Kidney capillary endothelial cell (primary cell): ENCODE data around the gene ASXL1.
A peak's percentile ranks its signal among the peaks of the same experiment; 100 is the strongest.

Source experiments
- DNase-seq: peaks from one replicate; pipeline ENCODE4 v3.0.0-alpha.2; 2018; ENCODE audit warnings: low spot score

The ASXL1 gene

GRCh38 chr20:32466739-32467505 is 108.8 kb downstream of the ASXL1 start:
- DNase-seq: no peak

GRCh38 chr20:32467506-32468312 is 109.6 kb downstream of the ASXL1 start:
- no peak for DNase-seq

GRCh38 chr20:32468313-32468640 is 110.1 kb downstream of the ASXL1 start:
- DNase-seq: no peak

DNA sequence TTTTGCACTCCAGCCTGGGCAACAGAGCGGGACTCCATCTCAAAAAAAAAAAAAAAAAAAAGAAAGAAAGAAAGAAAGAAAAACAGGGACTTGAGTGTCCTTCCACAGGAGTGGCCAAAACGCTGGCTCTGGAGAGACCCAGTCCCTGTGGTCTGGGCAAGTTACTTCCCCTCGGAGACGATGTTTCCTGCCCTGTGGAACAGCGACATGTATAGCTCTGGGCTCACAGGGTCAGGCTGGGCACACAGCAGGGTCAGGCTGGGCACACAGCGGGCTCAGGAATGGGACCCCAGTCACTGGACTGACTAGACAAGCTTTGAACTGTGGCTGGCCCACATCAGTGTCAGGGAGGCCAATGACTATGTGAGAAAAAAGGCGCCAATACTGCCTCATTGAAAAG is 110.7 kb downstream of the ASXL1 start:
- DNase-seq: peak; percentile 17

GRCh38 chr20:32470025-32470861 is 112.1 kb downstream of the ASXL1 start:
- peak; percentile 98 for DNase-seq

DNA sequence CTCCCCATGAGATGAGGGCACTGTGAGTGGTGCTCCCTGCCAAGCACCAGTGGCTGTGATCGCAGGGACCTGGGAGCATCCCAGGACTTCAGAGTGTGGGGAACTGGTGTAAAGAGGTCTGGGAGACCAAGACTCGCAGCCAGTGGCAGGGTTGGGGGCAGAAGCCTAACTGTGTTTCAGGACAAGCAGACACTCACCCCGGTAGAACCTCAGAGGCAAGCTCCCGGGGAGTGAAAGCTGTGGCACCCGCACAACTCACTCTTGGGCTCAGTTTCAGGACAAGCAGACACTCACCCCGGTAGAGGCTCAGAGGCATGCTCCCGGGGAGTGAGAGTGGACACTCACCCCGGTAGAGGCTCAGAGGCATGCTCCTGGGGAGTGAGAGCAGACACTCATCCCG is 112.8 kb downstream of the ASXL1 start:
- DNase-seq: peak; percentile 23

DNA sequence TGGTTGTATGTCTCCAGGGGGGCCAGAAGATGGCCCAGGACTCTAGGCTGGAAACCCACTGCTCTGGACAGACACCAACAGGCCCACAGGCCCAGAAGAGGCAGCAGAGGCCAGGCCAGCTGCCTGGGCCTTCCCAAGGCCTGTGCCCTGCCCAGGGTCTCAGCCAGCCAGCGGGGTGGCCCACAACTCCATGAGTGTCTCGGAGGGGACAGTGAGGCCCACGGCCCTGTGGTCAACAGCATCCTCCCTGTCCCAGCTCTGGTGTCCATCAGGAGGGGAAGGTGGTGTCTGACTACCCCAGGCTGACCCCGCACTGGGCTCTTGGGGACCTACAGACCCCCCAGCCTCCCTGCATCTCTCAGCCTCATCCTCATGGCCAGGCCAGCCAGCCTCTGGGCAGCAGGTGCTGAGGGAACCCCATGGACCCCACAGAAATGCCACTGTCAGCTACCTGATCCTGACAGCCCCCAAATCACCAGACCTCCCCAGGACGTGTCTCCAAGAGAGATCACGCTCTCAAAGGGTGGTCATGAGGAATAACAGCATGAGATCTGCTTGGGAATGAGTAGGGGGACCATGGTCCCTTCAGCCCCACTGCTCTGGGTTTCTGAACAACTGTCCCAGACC is 114.6 kb downstream of the ASXL1 start:
- no peak for DNase-seq

GRCh38 chr20:32473231-32474008 is 115.3 kb downstream of the ASXL1 start:
- DNase-seq: peak; percentile 16

DNA sequence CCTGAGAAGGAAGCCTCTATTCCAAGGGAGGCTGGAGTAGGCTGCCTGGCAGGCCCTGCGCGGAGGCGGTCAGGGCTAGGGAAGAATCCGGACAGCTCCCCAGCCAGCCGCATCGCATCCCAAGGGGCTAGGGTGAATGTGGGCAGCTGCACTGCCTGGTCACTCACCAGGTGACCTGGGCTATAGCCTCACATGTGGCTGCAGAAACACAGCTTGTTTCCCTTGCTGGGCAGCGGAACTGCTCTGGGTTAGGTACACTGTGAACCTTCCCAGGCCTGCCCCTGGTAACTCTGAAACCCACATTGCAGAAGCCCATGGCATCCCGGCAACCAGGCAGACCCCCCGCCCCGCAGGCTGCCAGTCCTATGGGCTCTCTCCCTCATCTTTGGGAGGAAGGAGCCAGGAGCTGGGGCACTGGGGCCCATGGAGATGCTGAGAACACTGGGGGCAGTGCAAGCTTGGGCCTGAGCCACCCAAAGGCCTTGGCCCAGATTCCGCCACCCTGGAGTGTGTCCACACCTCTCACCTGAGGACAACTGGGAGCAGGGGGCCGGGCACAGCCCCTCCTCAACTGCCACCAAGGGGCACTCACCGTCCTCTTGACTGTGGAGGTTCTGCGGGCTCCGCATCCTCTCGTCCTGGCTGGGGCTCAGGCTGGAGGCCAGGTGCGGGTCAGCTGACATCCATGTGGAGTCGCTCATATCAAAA is 116.0 kb downstream of the ASXL1 start:
- peak; percentile 16 for DNase-seq

- peak; percentile 48 for DNase-seq
Observed at GRCh38 chr20:32474717-32474966, 116.5 kb downstream of the ASXL1 start.

DNA sequence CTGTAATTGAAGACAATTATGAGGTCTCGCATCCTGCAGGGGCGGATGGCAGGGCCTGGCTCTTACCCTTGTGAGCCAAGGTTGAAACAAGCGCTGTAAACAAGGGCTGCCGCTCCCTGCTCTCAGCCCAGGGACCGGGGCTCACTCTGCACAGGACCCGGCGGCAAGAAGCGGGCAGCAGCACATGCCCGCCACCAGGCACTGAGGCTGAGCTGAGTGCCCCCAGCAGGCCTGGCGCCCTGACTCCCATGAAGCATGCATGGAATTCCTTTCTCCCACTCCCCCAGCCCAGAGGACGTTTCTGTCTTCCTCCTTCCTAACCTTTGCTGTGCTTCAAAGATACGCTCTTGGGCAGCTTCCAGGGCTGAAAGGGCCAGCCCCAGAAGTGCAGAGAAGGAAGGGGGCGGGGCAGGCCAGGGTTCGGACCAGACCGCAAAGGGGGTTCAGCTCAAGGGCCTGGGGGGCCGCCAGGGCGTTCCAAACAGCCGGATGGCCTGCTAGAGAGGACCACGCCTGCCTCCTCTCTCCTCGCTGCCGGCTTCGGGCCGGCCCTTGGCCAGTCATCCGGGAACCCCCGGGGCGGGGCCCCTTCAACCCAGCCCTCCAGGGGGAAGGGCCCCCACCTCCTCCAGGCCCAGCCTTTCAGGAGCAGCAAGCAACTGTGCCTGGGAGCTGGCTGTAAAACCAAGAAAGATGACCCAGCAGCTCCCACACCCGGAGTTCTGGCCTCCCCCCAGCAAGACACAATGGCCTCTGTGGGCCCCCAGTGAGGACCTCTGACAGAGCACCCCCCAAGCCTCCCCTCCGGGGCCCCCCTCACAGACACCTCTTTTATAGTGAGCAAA is 117.1 kb downstream of the ASXL1 start:
- peak; percentile 75 for DNase-seq

DNA sequence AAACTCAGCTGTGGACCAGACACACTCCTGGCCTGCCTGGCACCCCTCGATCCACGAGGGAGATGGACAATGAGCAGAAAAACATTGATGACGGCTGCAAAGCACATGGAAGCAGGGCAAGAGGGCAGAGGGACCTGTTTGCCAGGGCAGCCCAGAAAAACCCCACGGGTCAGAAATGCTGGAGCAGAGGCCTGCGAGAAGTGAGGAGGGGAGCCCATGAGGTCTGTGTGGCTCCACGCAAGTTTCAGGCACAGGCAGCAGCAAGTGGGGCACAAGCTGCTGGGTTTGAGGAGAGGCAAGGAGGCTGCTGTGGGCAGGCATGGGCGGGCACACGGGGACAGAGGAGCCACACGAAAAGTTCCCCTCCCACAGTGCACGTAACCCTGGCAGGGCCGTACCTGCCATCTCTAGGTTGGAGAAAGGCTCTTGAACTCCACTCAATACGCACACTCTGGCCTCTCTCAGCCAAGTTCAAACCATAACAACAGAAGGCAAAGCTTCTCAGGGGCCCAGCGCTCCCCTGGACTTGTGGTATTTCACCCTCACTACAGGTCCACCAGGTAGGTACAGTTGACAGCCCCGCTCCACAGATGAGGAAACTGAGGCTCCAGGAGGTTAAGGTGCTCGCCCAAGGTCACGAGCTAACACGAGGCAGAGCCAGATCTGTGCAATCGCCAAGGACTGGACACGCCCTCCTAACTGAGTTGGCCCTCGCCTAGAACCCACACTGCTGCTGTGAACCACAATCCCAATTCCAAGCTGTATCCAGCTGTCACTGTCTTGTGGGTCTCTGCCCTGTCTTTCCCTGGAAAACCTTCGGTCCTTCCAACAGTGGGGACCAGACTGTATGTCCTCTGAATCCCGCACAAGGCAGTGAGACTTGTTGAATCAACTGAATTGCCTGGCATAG is 118.8 kb downstream of the ASXL1 start:
- no peak for DNase-seq

GRCh38 chr20:32477594-32478512 is 119.7 kb downstream of the ASXL1 start:
- DNase-seq: no peak

- no peak for DNase-seq
Observed at GRCh38 chr20:32478576-32478975, 120.4 kb downstream of the ASXL1 start.

GRCh38 chr20:32479012-32479411 is 120.9 kb downstream of the ASXL1 start:
- no peak for DNase-seq

GRCh38 chr20:32479697-32480171 is 121.6 kb downstream of the ASXL1 start:
- DNase-seq: no peak

GRCh38 chr20:32480371-32481241 is 122.5 kb downstream of the ASXL1 start:
- peak; percentile 38 for DNase-seq
